Activated CD8-positive, alpha-beta memory T cell treated with anti-CD3 and anti-CD28 coated beads for 1 hour (primary cell): ENCODE results near the gene AHR.

ENCODE experiments used
- DNase-seq, 2 donors: peaks; one replicate each; pipeline ENCODE4 v3.0.0-alpha.2; 2020; ENCODE audit warnings: low read depth in 1 of 2; ENCODE audit errors: extremely low read depth in 1 of 2

AHR gene

GRCh38 chr7:17298102-17298839, at the start of gene AHR:
TSS of gene AHR (plus strand) at chr7:17298652. CDS start at chr7:17299265, 613 bp downstream.
- peak; percentile 55 to 79 for DNase-seq

DNA sequence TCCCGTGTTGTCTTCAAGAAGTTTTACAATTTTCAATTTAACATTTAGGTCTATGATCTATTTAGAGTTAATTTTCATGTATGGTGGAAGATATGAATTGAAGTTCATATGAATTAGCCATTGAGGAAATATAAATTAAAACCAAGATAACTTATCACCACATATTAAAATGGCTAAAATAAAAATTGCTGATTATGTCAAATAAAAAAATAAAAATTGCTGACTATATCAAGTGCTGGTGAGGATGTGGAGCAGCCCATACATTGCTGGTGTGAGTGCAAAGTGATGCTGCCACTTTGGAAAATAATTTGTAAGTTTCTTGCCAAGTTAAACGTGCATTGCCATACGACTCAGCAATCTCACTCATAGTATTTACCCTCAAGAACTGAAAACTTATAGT, 44.6 kb upstream of the AHR start:
- DNase-seq: no peak

- DNase-seq: no peak
These were observed 42.5 kb upstream of the AHR start for GRCh38 chr7:17255926-17256325.

DNA sequence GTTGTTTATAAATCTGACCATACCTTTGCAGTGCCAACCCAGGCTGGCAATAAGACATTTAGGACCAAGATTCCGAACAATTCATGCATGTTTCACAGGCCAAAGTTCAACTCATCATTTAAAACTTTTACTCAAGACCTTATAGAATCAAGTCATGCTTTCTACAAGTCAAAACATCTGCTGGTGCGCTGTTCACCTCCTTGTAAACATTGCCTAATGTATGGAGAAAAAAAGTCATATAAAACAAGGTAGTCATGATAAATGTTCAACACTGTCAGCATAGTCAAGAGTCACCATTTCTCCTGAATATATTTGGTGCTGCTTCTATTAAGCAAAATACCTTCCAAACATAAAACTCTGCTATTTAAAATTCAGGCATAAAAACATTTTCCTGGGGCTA, 42.1 kb upstream of the AHR start:
- DNase-seq: no peak

- DNase-seq: no peak
These were observed 31.9 kb upstream of the AHR start for GRCh38 chr7:17266565-17266964.

- DNase-seq: no peak
These were observed 28.9 kb upstream of the AHR start for GRCh38 chr7:17269341-17270221.

DNA sequence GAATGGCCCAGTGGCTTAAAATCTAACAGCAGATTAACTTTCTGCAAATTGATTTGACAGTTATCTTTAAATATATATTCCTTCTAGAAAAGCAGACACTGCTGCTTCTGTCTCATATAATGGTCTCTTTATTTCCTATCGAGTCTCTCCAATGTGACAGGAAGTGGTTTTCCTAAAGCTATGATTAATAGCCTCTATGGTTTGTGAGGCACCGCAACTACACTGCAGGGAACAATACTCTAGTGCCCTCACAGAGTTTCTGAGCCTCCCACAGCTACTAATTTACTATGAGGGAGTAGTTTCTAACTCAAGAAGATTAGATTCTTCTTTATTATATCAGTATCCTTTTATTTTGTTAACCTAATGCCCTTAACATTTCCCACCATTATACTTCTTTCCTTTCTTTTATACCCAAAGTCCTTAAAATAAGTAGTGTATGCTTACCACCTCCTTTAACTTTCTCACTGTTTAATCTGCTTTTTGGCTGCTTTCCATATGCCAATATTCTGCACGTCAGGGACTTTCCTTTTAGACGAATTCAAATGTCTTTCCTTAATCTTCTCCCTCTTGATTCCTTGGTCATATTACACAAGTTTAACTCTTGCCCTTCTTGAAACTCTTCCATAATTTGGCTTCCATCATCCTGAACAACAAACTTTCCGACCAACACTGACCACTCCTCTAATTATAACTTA, 23.8 kb upstream of the AHR start:
- no peak for DNase-seq

- DNase-seq: no peak
These were observed 22.4 kb upstream of the AHR start for GRCh38 chr7:17275749-17276671.

- DNase-seq: no peak
These were observed 19.4 kb upstream of the AHR start for GRCh38 chr7:17279061-17279460.

DNA sequence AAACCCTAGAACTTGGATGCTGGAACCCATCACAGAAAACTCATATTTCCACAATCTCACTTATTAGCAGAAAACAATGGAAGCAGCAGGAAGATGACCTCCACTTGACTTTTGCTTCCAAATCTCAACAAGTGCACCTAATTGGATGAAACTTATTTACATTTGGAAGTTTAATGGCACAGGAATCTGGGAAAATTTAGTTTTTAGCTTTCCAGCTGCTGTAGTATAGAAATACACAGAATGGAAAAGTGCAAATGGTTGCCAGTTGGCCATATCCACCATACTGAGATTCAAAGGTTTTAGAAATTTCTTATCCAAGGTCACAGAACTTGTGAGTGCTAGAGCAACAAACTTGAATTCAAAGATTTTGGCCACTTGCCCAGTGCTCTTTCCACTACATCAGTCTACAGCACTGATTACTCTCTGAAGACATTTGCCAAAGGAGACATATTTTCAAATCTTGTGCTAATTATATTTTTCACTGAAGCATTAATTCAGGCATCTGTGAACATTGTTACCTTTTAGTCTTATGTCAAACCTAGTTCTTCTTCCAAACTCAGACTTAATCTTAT, 9.3 kb upstream of the AHR start:
- no peak for DNase-seq

DNA sequence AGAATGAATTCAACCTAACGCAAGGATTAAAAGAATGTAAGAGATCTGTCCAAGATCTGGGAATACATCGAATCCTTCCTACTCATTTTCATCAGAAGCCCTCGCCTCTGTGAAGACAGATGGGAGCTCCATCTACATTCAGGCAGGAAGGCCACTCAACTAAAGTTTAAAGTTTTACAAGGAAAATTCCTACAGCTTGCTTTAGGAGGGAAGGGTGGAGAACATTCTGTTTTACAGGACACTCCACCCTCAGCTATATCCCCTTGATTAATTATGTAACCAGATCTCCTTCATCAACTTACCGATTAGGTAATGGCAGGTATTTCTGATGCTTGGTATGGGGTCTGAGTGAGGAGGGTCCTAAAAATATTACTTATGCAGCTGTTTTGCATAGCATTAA, 5.6 kb upstream of the AHR start:
- no peak for DNase-seq

DNA sequence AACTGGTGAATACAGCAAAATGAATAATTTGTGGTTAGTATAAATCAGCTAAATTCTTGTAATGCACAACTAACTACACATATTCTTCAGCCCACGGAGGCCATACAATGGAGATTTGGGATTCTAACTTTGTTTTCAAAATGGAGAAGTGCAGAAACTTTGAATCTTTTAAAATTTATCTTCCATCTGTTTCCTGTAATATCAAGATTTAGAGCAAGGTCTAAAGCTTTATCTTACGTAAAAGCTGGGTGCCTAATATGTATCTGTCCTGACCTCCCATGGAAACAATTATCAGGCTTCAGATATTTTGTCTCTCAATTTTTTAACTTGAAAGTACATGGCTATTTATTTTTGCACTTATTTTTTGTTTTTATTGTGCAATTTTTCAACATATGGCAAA, 5.0 kb upstream of the AHR start:
- no peak for DNase-seq

DNA sequence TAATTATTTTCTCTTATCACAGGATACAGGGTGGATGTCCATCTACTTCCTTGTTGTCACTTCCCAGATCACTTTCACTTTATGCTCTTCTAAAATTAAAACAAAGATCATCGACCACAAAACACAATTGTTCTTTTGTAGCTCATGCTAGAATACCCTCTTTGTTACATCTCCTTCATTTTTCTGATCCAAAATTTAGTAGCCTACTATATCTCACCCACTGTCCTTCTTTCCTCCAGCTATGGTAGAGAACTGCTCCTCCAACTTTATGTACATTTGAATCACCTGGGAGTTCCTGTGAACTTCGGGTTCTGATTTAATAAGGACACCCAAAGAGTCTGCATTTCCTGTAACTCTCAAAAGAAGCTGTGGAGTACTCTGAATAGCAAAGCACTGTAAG, 1.2 kb upstream of the AHR start:
- no peak for DNase-seq

DNA sequence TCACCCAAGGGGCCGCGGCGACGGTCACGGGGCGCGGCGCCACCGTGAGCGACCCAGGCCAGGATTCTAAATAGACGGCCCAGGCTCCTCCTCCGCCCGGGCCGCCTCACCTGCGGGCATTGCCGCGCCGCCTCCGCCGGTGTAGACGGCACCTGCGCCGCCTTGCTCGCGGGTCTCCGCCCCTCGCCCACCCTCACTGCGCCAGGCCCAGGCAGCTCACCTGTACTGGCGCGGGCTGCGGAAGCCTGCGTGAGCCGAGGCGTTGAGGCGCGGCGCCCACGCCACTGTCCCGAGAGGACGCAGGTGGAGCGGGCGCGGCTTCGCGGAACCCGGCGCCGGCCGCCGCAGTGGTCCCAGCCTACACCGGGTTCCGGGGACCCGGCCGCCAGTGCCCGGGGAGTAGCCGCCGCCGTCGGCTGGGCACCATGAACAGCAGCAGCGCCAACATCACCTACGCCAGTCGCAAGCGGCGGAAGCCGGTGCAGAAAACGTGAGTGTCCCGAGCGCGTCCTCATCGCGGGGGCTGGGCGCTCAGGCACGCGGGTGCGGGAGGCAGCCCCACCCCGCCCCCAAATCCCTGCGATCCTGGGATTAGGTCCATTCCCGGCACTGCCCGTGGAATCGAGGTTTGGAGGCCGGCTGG, 509 bp downstream of the AHR start:
- peak in 1 of 2 donors; percentile 35 for DNase-seq

GRCh38 chr7:17299483-17299991, 1.1 kb downstream of the AHR start:
- no peak for DNase-seq

DNA sequence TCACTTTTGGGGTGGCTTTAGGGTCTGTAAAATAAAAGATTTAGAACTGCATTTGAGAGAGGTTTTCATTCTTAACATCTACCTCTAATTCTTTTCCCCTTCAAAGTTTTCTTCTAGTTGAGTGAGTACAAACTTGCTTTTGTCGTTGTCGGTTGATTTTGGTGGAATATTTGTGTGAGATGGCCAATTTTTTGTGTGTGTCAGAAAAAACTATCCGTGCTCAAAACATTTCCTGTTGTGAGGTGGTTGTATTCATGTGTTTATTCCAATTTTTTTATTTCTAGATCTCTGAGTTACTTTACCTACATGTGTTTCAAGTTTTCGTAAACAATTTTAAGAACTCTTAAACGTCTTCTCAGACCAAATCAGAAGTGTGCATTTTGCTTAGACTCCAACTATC, 1.6 kb downstream of the AHR start:
- DNase-seq: no peak

GRCh38 chr7:17300437-17300836, 2.0 kb downstream of the AHR start:
- no peak for DNase-seq

- peak; percentile 23 to 31 for DNase-seq
These were observed 3.3 kb downstream of the AHR start for GRCh38 chr7:17301471-17302456.
